A549 (cell line): ENCODE data around the gene TNS2. TPM values are rescaled to one million over a fixed set of nuclear protein-coding genes. Genes with fewer than 3 reads are reported as not detected.

Experiments
- ATAC-seq, 2 experiments: fragments of 200-7000 bp in 1 of 2; fragments of >200 bp in 1 of 2; cut with Nextera tagmentation in 1 of 2; cut with Tn5 transposase in 1 of 2; 3 replicates each; pipeline versions ENCODE4 v1.8.0 to v1.9.1; 2018 to 2020; ENCODE audit warnings: mild to moderate bottlenecking in 1 of 2, moderate library complexity in 1 of 2
- CTCF ChIA-PET: fragments of 300-600 bp; sonication (Branson Sonifier 250); formaldehyde crosslinking; extraction: SDS; loops from one replicate; lab custom pipeline; 2021; ENCODE audit warnings: antibody characterized with exemption, inconsistent platforms; lab: Yijun Ruan, JAX
- POLR2A ChIA-PET: fragments of 350-600 bp; formaldehyde crosslinking; extraction: SDS; loops from one replicate; lab custom pipeline; 2021; ENCODE audit warnings: antibody characterized with exemption, inconsistent platforms; lab: Yijun Ruan, JAX
- DNase-seq, 2 experiments: peaks; one replicate each; pipeline versions ENCODE4 v3.0.0 to v3.0.0-alpha.2; 2011 to 2016; ENCODE audit warnings: low read depth in 1 of 2, low spot score in 1 of 2
- FAIRE-seq: peaks from 2 replicates; lab custom pipeline; 2011; peaks lifted over from hg19 to GRCh38; lab: Jason Lieb, UNC
- H3K27ac ChIP-seq, 2 experiments: fragments of >200 bp; sonication (Bioruptor Twin); formaldehyde crosslinking; 3 replicates each; pipeline ENCODE4 v1.5.1; 2016 to 2017
- H3K4me1 ChIP-seq: fragments of >200 bp; sonication (Bioruptor Twin); formaldehyde crosslinking; 3 replicates; pipeline ENCODE4 v1.6.1; 2016
- H3K4me2 ChIP-seq: fragments of >200 bp; sonication (Bioruptor Twin); formaldehyde crosslinking; 3 replicates; pipeline ENCODE4 v1.6.1; 2016
- H3K4me3 ChIP-seq: fragments of >200 bp; sonication (Bioruptor Twin); formaldehyde crosslinking; 3 replicates; pipeline ENCODE4 v1.5.1; 2016
- H3K9me3 ChIP-seq: fragments of >200 bp; sonication (Bioruptor Twin); formaldehyde crosslinking; 3 replicates; pipeline ENCODE4 v1.6.1; 2016
- BCL3 ChIP-seq: fragments of >200 bp; sonication (Bioruptor Twin); formaldehyde crosslinking; IDR thresholded peaks from 3 replicates; pipeline ENCODE4 v1.6.1; 2016
- BHLHE40 ChIP-seq: IDR thresholded peaks from 2 replicates; pipeline ENCODE4 v1.6.1; 2012; ENCODE audit warnings: low read depth, low read length, inconsistent platforms
- CTCF ChIP-seq: fragments of >200 bp; sonication (Bioruptor Twin); formaldehyde crosslinking; IDR thresholded peaks from 3 replicates; pipeline ENCODE4 v1.5.1; 2016
- EHF ChIP-seq: fragments of 250-450 bp; sonication (Bioruptor Pico); IDR thresholded peaks from 2 replicates; pipeline ENCODE4 v1.5.0; 2020; ENCODE audit warnings: mild to moderate bottlenecking
- FOSL2 ChIP-seq, 2 experiments: fragments of 450-650 bp in 1 of 2; fragments of >200 bp in 1 of 2; sonication (Bioruptor Twin) in 1 of 2; formaldehyde crosslinking; IDR thresholded peaks; 2 replicates each; pipeline versions ENCODE4 v1.5.0 to v1.6.1; 2016 to 2020; ENCODE audit warnings: mild to moderate bottlenecking in 1 of 2, moderate library complexity in 1 of 2
- FOXS1 ChIP-seq: fragments of 250-450 bp; sonication (Bioruptor Pico); IDR thresholded peaks from 2 replicates; pipeline ENCODE4 v1.5.0; 2020; ENCODE audit warnings: mild to moderate bottlenecking, moderate library complexity
- HDAC2 ChIP-seq: fragments of 200-600 bp; sonication (generic); IDR thresholded peaks from 2 replicates; pipeline ENCODE4 v1.6.1; 2016
- HOXB13 ChIP-seq: fragments of 250-450 bp; sonication (Bioruptor Pico); IDR thresholded peaks from 2 replicates; pipeline ENCODE4 v1.5.0; 2020; ENCODE audit warnings: low read depth, mild to moderate bottlenecking, moderate library complexity
- JUN ChIP-seq, 2 experiments: fragments of >200 bp; sonication (Bioruptor Twin); formaldehyde crosslinking; IDR thresholded peaks; 2 replicates in 1 of 2; 3 replicates in 1 of 2; pipeline ENCODE4 v1.6.1; 2016 to 2017
- KDM5A ChIP-seq: fragments of 200-600 bp; sonication (generic); IDR thresholded peaks from 2 replicates; pipeline ENCODE4 v1.6.1; 2016; ENCODE audit warnings: antibody characterized with exemption, mild to moderate bottlenecking
- MAFK ChIP-seq: fragments of 450-650 bp; IDR thresholded peaks from 2 replicates; pipeline ENCODE4 v1.6.1; 2014; ENCODE audit not compliant: partially characterized antibody
- MAX ChIP-seq: IDR thresholded peaks from 2 replicates; pipeline ENCODE4 v1.6.1; 2012
- MYC ChIP-seq: IDR thresholded peaks from 2 replicates; pipeline ENCODE4 v1.6.1; 2012; ENCODE audit warnings: mild to moderate bottlenecking, inconsistent platforms, low read length, improper control_type of control experiment, borderline replicate concordance
- RAD21 ChIP-seq, 2 experiments: fragments of >200 bp in 1 of 2; sonication (Bioruptor Twin) in 1 of 2; formaldehyde crosslinking in 1 of 2; IDR thresholded peaks in 1 of 2; conservative IDR thresholded peaks in 1 of 2; 2 replicates in 1 of 2; 3 replicates in 1 of 2; pipeline ENCODE4 v1.6.1; 2012 to 2018; ENCODE audit warnings: inconsistent platforms in 1 of 2
- RARB ChIP-seq: fragments of 250-450 bp; sonication (Bioruptor Pico); IDR thresholded peaks from 2 replicates; pipeline ENCODE4 v1.8.0; 2021; ENCODE audit warnings: mild to moderate bottlenecking, moderate library complexity
- REST ChIP-seq: fragments of 200-600 bp; sonication (generic); IDR thresholded peaks from 2 replicates; pipeline ENCODE4 v1.6.1; 2016; ENCODE audit warnings: antibody characterized with exemption, mild to moderate bottlenecking, moderate library complexity
- SMC3 ChIP-seq: fragments of >200 bp; sonication (Bioruptor Twin); formaldehyde crosslinking; IDR thresholded peaks from 3 replicates; pipeline ENCODE4 v1.6.1; 2018; ENCODE audit warnings: inconsistent platforms
- TFCP2L1 ChIP-seq: fragments of 250-450 bp; sonication (Bioruptor Pico); IDR thresholded peaks from 2 replicates; pipeline ENCODE4 v1.5.0; 2021; ENCODE audit warnings: mild to moderate bottlenecking
- ZNF302 ChIP-seq: fragments of 250-450 bp; sonication (Bioruptor Pico); IDR thresholded peaks from 2 replicates; pipeline ENCODE4 v1.9.0; 2021; ENCODE audit warnings: inconsistent platforms, mild to moderate bottlenecking, moderate library complexity
- WGBS: methylation state at CpG from one replicate; pipeline ENCODE4 v1.1.6; 2017; ENCODE audit errors: missing lambda C conversion rate; 5-methylcytosine and 5-hydroxymethylcytosine counted together
- polyA plus RNA-seq, 4 experiments: library from polyadenylated mRNA; depleted of rRNA in 3 of 4; stranded (reverse); fragments of >200 nt; fragmentation: RNase III in 1 of 4; extraction: RNeasy Plus Mini Kit Qiagen cat#74134 plus additional on column Dnase treatment in 1 of 4; gene quantifications; 2 replicates in 3 of 4; 3 replicates in 1 of 4; pipeline ENCODE4 v1.2.3, GENCODE V29; 2011 to 2017

TNS2 gene
- polyA plus RNA-seq, 2 of the 4 experiments (the other 2 are of a cell fraction): 11.5 to 15.3 TPM

- FAIRE-seq (no peak), ATAC-seq (peak; percentile 14 to 22), DNase-seq (peak; percentile 55 to 84)
- Histone ChIP-seq H3K27ac (peak overlapping the region; percentile 99), H3K9me3 (no peaks in the 10 kb centered on the region), H3K4me2 (peak overlapping the region; percentile 93), H3K4me3 (peak overlapping the region; percentile 54), H3K4me1 (peaks cover 82% of the 10 kb centered on the region)
- POLR2A ChIA-PET: interaction anchor here (1.0 to 3.2 kb wide), 9 partner anchors 10 to 150 kb away, joined by 3 to 27 read pairs (median 4); partner anchors contain the start of genes EIF4B and SPRYD3
- WGBS: 8% methylated on average over 7 of the region's 10 CpGs
- peak; percentile 36; the same call in 1 of the 2 replicates for TF ChIP-seq HOXB13 (CRISPR knock-in tag)
- TF ChIP-seq JUN (IDR thresholded peaks at IDR 0.05): peak in 1 of 2 experiments; percentile 6; a peak in 2 of 5 replicates
- TF ChIP-seq KDM5A: no peak
- peak; percentile 82 for TF ChIP-seq MAX
- peak; percentile 54; the same call in 1 of the 2 replicates for TF ChIP-seq MYC
- no peak for TF ChIP-seq MAFK
- TF ChIP-seq SMC3: peak; percentile 52
- TF ChIP-seq RAD21 (conservative IDR thresholded peaks at IDR 0.05 in 1 of 2, IDR thresholded peaks at IDR 0.05 in 1 of 2): peak; percentile 49 to 54; a peak in 3 of 5 replicates
- peak; percentile 57 for TF ChIP-seq CTCF
- CTCF ChIA-PET: interaction anchor here (0.7 to 45.5 kb wide), 25 partner anchors 10 to 168 kb away, joined by 3 to 1424 read pairs (median 4); partner anchors contain the start of genes IGFBP6, SOAT2 and SPRYD3
Observed at GRCh38 chr12:53048033-53048779, 1.7 kb upstream of the TNS2 start.

GRCh38 chr12:53048780-53049401 is 974 bp upstream of the TNS2 start:
- Histone ChIP-seq H3K4me3 (peak overlapping the region; percentile 57), H3K4me2 (peak overlapping the region; percentile 93), H3K27ac (peak overlapping the region; percentile 99), H3K9me3 (no peaks in the 10 kb centered on the region), H3K4me1 (peaks cover 88% of the 10 kb centered on the region)
- peak in 1 of 2 experiments; percentile 49 for DNase-seq
- CTCF ChIA-PET: interaction anchor here (1.0 to 45.5 kb wide), 13 partner anchors 11 to 169 kb away, joined by 3 to 1424 read pairs (median 6); partner anchors contain the start of genes IGFBP6, SOAT2 and SPRYD3
- no peak for TF ChIP-seq BCL3
- TF ChIP-seq ZNF302: no peak
- no peak for TF ChIP-seq FOSL2 (IDR thresholded peaks at IDR 0.05)
- no peak for TF ChIP-seq FOSL2 (CRISPR knock-in tag; IDR thresholded peaks at IDR 0.05)
- 0 out of 2 replicates have a peak, but pooled peaks have one; percentile 11 for TF ChIP-seq MAX
- TF ChIP-seq BHLHE40: no peak
- TF ChIP-seq RARB: no peak
- TF ChIP-seq FOXS1 (CRISPR knock-in tag): no peak
- TF ChIP-seq HDAC2: no peak
- TF ChIP-seq REST: peak; percentile 63
- TF ChIP-seq TFCP2L1 (CRISPR knock-in tag): no peak
- no peak for TF ChIP-seq EHF (CRISPR knock-in tag)
- WGBS: 15% methylated on average over 6 of the region's 6 CpGs
- no peak; a peak in 1 of 6 replicates for ATAC-seq
- POLR2A ChIA-PET: interaction anchor here (1.1 to 3.2 kb wide), 3 partner anchors 13 to 43 kb away, joined by 4 to 27 read pairs (median 11); partner anchors contain the start of genes EIF4B and SPRYD3
- FAIRE-seq: no peak
